ENCODE data around the gene TRAPPC5. TPM values are rescaled to one million over a fixed set of nuclear protein-coding genes. Genes with fewer than 3 reads are reported as not detected.

The TRAPPC5 gene
- polyA plus RNA-seq, 1 donor: 51.2 TPM

GRCh38 chr19:7689165-7689564 lies 8.5 kb downstream of the TRAPPC5 start:
- no peak overlapping the region for H3K27ac ChIP-seq (ENCODE audit: low read length)
- no peaks in the 10 kb centered on the region for H3K4me1 ChIP-seq (ENCODE audit: control insufficient read depth, insufficient read depth, low read length)
- WGBS (ENCODE audit: insufficient coverage, low lambda C conversion rate): 40% methylated on average over 1 of the region's 23 CpGs
- no peak overlapping the region for H3K4me3 ChIP-seq (ENCODE audit: low read length)
- H3K27me3 ChIP-seq (ENCODE audit: control insufficient read depth, insufficient read depth, low read length): peaks cover 22% of the 10 kb centered on the region
- DNase-seq: no peak
- peaks cover 4% of the 10 kb centered on the region for H3K9me3 ChIP-seq (ENCODE audit: control insufficient read depth, low read depth, low read length)
- peaks cover 2% of the 10 kb centered on the region for H3K36me3 ChIP-seq (ENCODE audit: control insufficient read depth, insufficient read depth, low read length)

DNA sequence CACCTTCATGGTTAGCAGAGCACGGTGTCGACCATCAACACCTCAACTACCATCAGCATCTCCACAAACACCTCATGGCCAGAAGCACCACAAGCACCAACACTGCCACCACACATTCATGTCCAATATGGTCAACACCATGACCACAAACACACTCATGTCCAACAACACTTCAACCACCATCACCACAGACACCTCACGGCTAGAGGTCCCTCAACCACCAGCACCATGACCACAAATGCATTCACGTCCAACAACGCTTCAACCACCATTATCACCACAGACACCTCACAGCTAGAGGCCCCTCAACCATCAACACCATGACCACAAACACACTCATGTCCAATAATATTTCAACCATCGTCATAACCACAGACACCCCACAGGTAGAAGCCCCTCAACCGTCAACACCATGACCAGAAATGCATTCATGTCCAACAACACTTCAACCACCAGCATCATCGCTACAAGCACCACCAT lies 10.2 kb downstream of the TRAPPC5 start:
- Histone ChIP-seq H3K4me1 (ENCODE audit: control insufficient read depth, insufficient read depth, low read length) (no peaks in the 10 kb centered on the region), H3K36me3 (ENCODE audit: control insufficient read depth, insufficient read depth, low read length) (no peaks in the 10 kb centered on the region), H3K27ac (ENCODE audit: low read length) (no peak overlapping the region), H3K9me3 (ENCODE audit: control insufficient read depth, low read depth, low read length) (peaks cover 4% of the 10 kb centered on the region), H3K4me3 (ENCODE audit: low read length) (no peak overlapping the region), H3K27me3 (ENCODE audit: control insufficient read depth, insufficient read depth, low read length) (peaks cover 22% of the 10 kb centered on the region)
- WGBS (ENCODE audit: insufficient coverage, low lambda C conversion rate): no CpG with 5 or more reads among the region's 8 CpGs
- no peak for DNase-seq

GRCh38 chr19:7691497-7691896 lies 10.9 kb downstream of the TRAPPC5 start:
- DNase-seq: no peak
- Histone ChIP-seq H3K4me3 (ENCODE audit: low read length) (no peak overlapping the region), H3K36me3 (ENCODE audit: control insufficient read depth, insufficient read depth, low read length) (no peaks in the 10 kb centered on the region), H3K27ac (ENCODE audit: low read length) (no peak overlapping the region), H3K9me3 (ENCODE audit: control insufficient read depth, low read depth, low read length) (peaks cover 4% of the 10 kb centered on the region), H3K4me1 (ENCODE audit: control insufficient read depth, insufficient read depth, low read length) (no peaks in the 10 kb centered on the region), H3K27me3 (ENCODE audit: control insufficient read depth, insufficient read depth, low read length) (peaks cover 22% of the 10 kb centered on the region)

GRCh38 chr19:7692417-7693088 lies 11.9 kb downstream of the TRAPPC5 start:
- H3K27ac ChIP-seq (ENCODE audit: low read length): no peak overlapping the region
- no peak overlapping the region for H3K4me3 ChIP-seq (ENCODE audit: low read length)
- peaks cover 24% of the 10 kb centered on the region for H3K27me3 ChIP-seq (ENCODE audit: control insufficient read depth, insufficient read depth, low read length)
- no peaks in the 10 kb centered on the region for H3K36me3 ChIP-seq (ENCODE audit: control insufficient read depth, insufficient read depth, low read length)
- 100% methylated on average over 2 of the region's 13 CpGs for WGBS (ENCODE audit: insufficient coverage, low lambda C conversion rate)
- peaks cover 4% of the 10 kb centered on the region for H3K9me3 ChIP-seq (ENCODE audit: control insufficient read depth, low read depth, low read length)
- no peaks in the 10 kb centered on the region for H3K4me1 ChIP-seq (ENCODE audit: control insufficient read depth, insufficient read depth, low read length)
- no peak for DNase-seq

- no CpG with 5 or more reads among the region's 4 CpGs for WGBS (ENCODE audit: insufficient coverage, low lambda C conversion rate)
- Histone ChIP-seq H3K9me3 (ENCODE audit: control insufficient read depth, low read depth, low read length) (peaks cover 4% of the 10 kb centered on the region), H3K27me3 (ENCODE audit: control insufficient read depth, insufficient read depth, low read length) (peaks cover 19% of the 10 kb centered on the region), H3K4me1 (ENCODE audit: control insufficient read depth, insufficient read depth, low read length) (no peaks in the 10 kb centered on the region), H3K4me3 (ENCODE audit: low read length) (no peak overlapping the region), H3K27ac (ENCODE audit: low read length) (no peak overlapping the region), H3K36me3 (ENCODE audit: control insufficient read depth, insufficient read depth, low read length) (no peaks in the 10 kb centered on the region)
- DNase-seq: no peak
Measured at GRCh38 chr19:7694499-7694898, 13.9 kb downstream of the TRAPPC5 start.

DNA sequence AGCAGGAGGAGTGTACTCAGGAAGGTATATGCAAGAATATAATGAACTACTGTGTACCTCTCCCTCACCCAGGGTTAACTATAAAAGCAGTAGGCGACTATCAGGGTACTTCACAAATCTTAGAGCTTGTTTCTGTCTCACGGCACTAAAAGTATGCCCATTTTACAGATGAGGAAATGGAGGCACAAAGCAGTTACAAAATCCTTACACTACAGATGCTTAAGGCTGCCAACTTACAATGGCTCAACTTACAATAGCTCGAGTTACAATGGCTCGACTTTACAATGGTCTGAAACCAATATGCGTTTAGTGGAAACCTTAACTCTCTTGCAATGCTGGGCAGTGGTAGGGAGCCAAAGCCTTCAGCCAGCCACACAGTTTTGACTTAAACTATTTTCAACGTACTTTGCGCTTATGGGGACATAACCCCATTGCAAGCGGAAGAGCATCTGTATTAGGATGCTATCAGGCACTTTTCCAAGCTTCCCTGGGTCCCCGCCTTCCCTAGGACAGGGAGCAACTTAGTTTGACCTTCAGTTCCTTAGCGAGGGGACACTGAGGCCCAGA lies 17.2 kb downstream of the TRAPPC5 start:
- Histone ChIP-seq H3K4me1 (ENCODE audit: control insufficient read depth, insufficient read depth, low read length) (no peaks in the 10 kb centered on the region), H3K4me3 (ENCODE audit: low read length) (no peak overlapping the region), H3K27me3 (ENCODE audit: control insufficient read depth, insufficient read depth, low read length) (peaks cover 10% of the 10 kb centered on the region), H3K27ac (ENCODE audit: low read length) (no peak overlapping the region), H3K36me3 (ENCODE audit: control insufficient read depth, insufficient read depth, low read length) (no peaks in the 10 kb centered on the region), H3K9me3 (ENCODE audit: control insufficient read depth, low read depth, low read length) (no peaks in the 10 kb centered on the region)
- DNase-seq: no peak
- WGBS (ENCODE audit: insufficient coverage, low lambda C conversion rate): no CpG with 5 or more reads among the region's 10 CpGs

DNA sequence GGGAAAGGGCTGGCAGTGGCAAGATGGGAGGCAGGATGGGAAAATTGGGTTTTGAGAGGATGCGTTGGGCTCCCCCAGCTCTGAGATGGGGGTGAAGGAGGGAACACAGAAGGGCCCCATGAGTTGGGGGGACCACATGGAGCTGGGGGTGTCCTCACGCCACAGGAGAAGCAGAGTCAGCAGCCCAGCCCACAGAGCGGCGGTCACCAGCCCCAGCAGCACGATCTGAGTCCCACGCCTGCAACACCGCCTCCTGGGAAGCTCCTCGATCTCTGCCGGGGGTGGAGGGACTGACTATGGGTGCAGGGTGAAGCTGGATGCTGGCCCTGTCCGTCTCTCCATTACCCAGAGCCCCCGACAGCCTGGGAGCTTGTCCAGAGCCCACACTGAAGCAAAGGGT lies 17.9 kb downstream of the TRAPPC5 start:
- no peaks in the 10 kb centered on the region for H3K9me3 ChIP-seq (ENCODE audit: control insufficient read depth, low read depth, low read length)
- no peak for DNase-seq

GRCh38 chr19:7699003-7699402 lies 18.4 kb downstream of the TRAPPC5 start:
- DNase-seq: no peak
- H3K9me3 ChIP-seq (ENCODE audit: control insufficient read depth, low read depth, low read length): no peaks in the 10 kb centered on the region
- 83% methylated on average over 1 of the region's 2 CpGs for WGBS (ENCODE audit: insufficient coverage, low lambda C conversion rate)
- H3K4me1 ChIP-seq (ENCODE audit: control insufficient read depth, insufficient read depth, low read length): no peaks in the 10 kb centered on the region
- no peaks in the 10 kb centered on the region for H3K36me3 ChIP-seq (ENCODE audit: control insufficient read depth, insufficient read depth, low read length)
- no peak overlapping the region for H3K4me3 ChIP-seq (ENCODE audit: low read length)
- no peak overlapping the region for H3K27ac ChIP-seq (ENCODE audit: low read length)
- peaks cover 10% of the 10 kb centered on the region for H3K27me3 ChIP-seq (ENCODE audit: control insufficient read depth, insufficient read depth, low read length)

More for the DNA sequence above, 17.9 kb downstream of the TRAPPC5 start:
- Histone ChIP-seq H3K4me1 (ENCODE audit: control insufficient read depth, insufficient read depth, low read length) (no peaks in the 10 kb centered on the region), H3K27ac (ENCODE audit: low read length) (no peak overlapping the region), H3K27me3 (ENCODE audit: control insufficient read depth, insufficient read depth, low read length) (peaks cover 10% of the 10 kb centered on the region), H3K36me3 (ENCODE audit: control insufficient read depth, insufficient read depth, low read length) (no peaks in the 10 kb centered on the region), H3K4me3 (ENCODE audit: low read length) (no peak overlapping the region)
- WGBS (ENCODE audit: insufficient coverage, low lambda C conversion rate): no CpG with 5 or more reads among the region's 11 CpGs

DNA sequence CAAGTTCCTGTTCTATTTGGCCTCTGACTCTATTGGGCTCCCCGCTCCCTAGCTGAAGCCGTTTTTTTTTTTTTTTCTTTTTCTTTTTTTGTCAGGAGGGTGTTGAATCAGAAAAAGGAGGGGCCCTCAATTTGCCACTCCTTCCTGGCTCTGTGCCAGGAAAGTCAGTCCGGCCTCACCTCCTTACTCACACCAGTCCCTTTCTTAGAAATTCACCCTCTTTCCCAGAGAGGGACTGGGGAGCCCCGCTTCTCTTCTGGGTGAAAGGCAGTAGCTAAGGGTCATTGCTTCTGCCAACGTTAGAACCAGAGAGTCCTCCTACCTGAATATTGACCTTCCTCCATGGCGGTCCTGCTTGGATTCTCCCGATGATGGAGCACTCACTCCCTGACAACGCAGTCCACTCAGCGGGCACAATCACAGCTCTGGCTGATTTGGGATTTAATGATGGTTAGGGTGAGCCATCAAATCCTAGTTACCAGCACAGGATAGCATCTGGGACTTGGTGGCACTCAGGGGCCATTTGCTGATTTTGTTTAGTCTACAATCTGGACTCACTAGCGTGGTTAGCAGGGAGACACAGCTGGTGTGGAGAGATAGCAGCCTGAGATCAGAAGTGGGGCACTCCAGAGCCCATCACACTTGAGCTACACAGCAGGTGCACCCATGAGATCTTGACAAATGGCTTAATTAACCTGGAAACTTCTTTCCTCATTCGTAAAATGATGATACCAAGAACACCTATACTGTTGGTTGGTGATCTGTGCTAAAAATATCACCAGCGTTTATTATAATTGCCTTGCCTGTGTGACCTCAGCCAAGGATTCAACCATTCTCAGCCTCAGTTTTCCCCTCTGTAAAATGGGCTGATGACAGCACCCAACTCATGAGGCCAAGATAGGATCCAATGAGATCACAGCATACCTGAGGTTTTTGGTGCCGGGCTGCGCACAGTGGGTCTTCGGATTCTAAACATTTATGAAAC lies 19.1 kb downstream of the TRAPPC5 start:
- WGBS (ENCODE audit: insufficient coverage, low lambda C conversion rate): no CpG with 5 or more reads among the region's 15 CpGs
- peaks cover 10% of the 10 kb centered on the region for H3K27me3 ChIP-seq (ENCODE audit: control insufficient read depth, insufficient read depth, low read length)

GRCh38 chr19:7701049-7701653 lies 20.5 kb downstream of the TRAPPC5 start:
- Histone ChIP-seq H3K9me3 (ENCODE audit: control insufficient read depth, low read depth, low read length) (no peaks in the 10 kb centered on the region), H3K27ac (ENCODE audit: low read length) (no peak overlapping the region), H3K4me3 (ENCODE audit: low read length) (no peak overlapping the region), H3K36me3 (ENCODE audit: control insufficient read depth, insufficient read depth, low read length) (no peaks in the 10 kb centered on the region), H3K4me1 (ENCODE audit: control insufficient read depth, insufficient read depth, low read length) (no peaks in the 10 kb centered on the region), H3K27me3 (ENCODE audit: control insufficient read depth, insufficient read depth, low read length) (peaks cover 10% of the 10 kb centered on the region)
- DNase-seq: no peak
- WGBS (ENCODE audit: insufficient coverage, low lambda C conversion rate): no CpG with 5 or more reads among the region's 12 CpGs

More for the DNA sequence above, 19.1 kb downstream of the TRAPPC5 start:
- Histone ChIP-seq H3K9me3 (ENCODE audit: control insufficient read depth, low read depth, low read length) (no peaks in the 10 kb centered on the region), H3K36me3 (ENCODE audit: control insufficient read depth, insufficient read depth, low read length) (no peaks in the 10 kb centered on the region), H3K27ac (ENCODE audit: low read length) (no peak overlapping the region), H3K4me1 (ENCODE audit: control insufficient read depth, insufficient read depth, low read length) (no peaks in the 10 kb centered on the region), H3K4me3 (ENCODE audit: low read length) (no peak overlapping the region)
- DNase-seq: no peak
